GM12872 (cell line): ENCODE measurements around the gene LAMB2.

Source experiments
- TF ChIP-seq, protein P1 (sequence below): IDR thresholded peaks from 3 replicates; pipeline ENCODE4 v1.5.1; 2011; ENCODE audit warnings: low read depth, mild to moderate bottlenecking, low read length, moderate library complexity; ENCODE audit not compliant: insufficient read depth

The LAMB2 gene

DNA sequence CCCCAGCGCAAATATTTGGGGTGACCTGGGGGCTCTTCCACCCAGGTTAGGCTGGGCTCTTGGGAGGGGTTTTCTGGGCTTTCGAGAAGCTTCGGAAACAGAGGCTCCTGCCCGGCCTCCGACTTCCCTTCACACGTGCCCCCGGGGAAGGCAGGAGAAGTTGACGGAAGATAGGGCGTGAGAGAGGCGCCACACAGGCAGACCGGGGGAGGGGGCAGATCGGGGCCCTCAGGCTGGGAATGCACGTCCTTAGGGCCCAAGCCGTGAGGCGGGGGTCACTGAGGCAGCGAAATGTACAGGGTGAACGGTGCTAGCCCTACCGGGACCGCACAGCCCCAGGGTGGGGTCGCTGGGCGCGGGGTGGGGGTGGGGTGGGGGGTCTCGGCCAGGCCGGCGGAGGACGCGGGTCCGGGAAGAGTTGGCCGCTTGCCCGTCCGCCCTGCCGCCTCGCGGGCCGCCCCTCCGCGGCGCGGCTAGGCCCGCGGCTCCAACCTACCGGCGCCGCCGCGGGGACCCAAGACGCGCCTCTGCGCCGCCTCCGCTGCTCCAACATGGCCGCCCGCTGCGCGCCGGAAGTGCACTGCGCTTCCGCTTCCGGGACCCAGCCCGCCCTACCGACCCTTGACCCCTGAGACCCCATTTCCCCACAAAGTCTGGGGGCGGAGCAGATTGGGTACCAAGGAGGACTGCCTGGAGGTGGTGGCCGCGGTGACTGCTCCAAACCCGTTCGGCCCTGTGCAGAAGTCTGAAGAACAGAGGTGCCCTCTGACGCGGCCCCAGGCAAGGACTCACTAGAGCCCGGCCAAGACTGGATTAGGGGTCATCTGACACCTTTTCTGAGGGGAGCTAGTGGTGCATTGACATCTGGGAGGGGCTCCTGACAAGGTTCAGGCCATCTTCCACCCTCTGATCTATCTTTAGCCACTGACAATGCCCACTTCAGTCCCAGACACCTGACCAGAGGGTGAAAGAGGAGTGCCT lies 33.2 kb upstream of the LAMB2 start, which contains the start of gene CCDC71:
TSS of gene CCDC71 (minus strand) at position 561 of the 981 bp plus-strand sequence. CDS start 2,123 bp downstream, outside the sequence.
- TF ChIP-seq, protein P1, sequence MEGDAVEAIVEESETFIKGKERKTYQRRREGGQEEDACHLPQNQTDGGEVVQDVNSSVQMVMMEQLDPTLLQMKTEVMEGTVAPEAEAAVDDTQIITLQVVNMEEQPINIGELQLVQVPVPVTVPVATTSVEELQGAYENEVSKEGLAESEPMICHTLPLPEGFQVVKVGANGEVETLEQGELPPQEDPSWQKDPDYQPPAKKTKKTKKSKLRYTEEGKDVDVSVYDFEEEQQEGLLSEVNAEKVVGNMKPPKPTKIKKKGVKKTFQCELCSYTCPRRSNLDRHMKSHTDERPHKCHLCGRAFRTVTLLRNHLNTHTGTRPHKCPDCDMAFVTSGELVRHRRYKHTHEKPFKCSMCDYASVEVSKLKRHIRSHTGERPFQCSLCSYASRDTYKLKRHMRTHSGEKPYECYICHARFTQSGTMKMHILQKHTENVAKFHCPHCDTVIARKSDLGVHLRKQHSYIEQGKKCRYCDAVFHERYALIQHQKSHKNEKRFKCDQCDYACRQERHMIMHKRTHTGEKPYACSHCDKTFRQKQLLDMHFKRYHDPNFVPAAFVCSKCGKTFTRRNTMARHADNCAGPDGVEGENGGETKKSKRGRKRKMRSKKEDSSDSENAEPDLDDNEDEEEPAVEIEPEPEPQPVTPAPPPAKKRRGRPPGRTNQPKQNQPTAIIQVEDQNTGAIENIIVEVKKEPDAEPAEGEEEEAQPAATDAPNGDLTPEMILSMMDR, result no peak

DNA sequence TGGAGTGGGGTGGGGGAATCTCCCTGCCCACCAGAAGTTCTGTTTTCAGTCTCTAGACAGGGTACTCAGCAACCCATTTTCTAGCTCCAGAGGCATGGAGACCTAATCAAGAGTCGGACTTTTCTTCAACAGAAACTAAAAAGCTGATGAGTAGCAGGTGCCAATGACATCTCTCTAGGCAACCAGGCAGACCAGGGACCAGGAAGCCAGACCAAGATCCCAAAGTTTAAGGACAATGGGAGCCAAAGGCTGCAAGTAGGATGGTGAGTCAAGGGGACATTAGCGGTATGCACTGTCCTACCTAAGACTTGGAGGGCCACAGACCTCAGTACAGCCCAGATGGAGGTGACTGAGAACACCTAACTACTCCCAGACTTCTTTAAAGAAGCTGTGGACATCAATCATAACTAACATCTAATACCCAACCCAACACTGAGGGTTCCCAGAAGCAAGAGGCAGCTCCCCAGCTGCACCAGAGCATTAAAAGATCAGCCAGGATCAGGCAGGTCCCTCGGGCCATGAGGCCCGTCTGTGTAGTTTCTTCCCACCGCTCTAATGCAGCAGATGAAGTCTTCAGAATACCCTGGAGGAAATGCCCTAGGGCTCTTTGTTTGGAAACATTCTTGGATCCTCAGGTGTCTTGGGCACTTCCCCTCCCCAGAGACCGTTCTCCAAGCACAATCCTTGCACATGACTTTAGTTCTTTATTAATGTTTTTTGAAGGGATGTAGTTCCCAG lies 32.3 kb upstream of the LAMB2 start:
- TF ChIP-seq, protein P1, result no peak

DNA sequence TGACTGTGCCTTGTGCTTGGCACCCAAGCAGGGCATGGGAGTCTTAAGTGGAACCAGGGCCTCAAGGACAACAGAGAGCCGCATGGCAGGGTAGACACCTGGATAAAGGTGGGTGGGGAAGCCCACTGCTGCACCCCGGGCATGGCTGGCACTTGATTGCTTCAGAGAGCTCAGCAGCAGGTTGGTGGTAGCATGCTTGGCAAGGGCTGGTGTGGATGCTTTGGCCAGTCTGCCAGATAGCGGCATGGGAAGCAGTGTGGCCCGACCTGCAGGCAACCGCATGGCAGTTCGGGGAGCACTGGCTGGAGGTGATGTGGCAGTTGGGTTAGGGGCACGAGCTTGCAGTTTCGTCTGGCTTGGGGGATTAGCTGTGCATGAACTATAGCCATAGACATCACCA lies 30.8 kb upstream of the LAMB2 start:
- TF ChIP-seq, protein P1, result no peak

DNA sequence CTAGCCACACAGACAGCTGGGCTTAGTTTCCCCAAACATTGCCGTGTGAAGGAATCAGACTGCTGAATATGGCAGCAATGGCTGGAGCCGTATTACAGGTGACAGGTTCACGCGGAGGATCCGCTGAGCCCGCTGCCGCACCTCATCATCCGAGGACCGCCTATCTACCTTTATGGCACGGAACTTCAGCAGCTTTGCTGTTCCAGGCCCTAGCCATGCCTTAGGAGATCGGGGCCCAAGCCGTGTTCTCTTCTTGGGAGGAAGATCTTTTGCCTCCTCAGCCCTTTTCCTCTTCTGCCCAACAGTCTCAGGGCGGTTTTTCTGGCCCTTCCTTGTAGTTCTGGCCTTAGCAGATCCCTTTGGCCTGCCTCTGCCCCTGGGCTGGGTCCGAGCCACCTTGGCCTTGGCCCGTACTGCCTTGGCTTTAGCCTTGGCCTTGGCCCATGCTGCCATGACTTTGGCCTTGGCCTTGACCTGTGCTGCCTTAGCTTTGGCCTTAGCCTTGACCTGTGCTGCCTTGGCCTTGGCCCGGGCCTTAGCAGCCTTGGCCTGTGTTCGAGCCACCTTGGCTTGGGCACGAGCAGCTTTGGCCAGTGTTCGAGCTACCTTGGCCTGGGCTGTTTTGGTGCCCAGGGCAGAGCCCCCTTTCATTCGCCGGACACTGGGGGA lies 30.0 kb upstream of the LAMB2 start:
- TF ChIP-seq, protein P1, result no peak

DNA sequence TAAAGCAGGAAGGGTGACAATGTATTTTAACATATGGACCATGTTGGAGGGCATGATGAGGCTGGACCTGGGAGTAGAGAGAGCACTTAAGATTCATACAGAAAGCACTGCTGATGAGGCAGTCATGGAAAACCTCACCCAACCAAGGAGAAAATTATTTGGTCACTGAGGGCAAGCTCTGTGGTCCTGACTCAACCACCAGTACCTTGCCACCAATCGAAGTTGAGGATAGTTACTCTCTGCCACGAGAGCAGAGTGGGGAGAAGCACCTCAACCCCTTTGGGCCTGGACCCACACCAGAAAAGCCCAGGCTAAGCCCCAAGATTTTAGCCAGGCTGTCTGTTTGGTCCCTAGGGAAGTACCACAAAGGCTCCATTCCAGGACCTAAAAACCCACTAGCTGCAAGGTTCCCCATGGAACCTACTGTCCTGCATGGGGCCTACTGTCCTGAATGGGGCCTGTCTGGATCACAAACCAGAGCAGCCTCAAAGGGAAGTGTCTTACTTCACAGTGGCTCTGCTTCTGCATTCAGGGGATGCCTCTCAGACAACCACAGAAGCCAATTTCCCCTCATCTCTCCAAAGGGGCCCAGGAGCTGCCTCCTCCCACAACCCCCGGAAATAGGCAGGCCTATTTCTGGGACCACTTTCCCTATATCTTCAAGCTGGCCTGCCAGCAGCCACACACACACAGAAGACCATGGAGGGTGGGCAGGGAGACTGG lies 29.1 kb upstream of the LAMB2 start:
- TF ChIP-seq, protein P1, result no peak

DNA sequence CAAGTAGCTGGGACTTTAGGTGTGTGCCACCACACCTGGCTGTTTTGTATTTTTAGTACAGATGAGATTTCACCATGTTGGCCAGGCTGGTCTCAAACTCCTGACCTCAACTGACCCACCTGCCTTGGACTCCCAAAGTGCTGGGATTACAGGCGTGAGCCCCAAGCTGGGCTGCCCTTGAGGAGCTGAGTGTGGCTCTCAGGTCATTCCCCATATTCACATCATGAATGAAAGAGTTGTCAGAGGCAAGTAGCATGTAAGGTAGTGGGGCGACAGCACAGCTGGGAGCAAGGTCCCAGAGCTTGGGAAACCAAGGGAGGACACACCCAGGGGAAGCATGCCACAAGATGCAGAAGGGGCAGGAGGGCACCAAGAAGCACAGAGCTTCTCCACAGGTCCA lies 28.3 kb upstream of the LAMB2 start:
- TF ChIP-seq, protein P1, result no peak
